Lower leg skin (tissue), 4 donors: ENCODE measurements around the gene TMEM233. TPM values are rescaled to one million over a fixed set of nuclear protein-coding genes. Genes with fewer than 3 reads are reported as not detected.

Experiments used
- DNase-seq, 2 donors: peaks; one replicate each; pipeline ENCODE4 v3.0.0-alpha.2; 2019; ENCODE audit warnings: low spot score in 2 of 2
- H3K4me3 ChIP-seq: fragments of 200-600 bp; sonication (generic); 2 replicates; pipeline ENCODE4 v1.5.1; 2017; ENCODE audit warnings: mild to moderate bottlenecking, low read depth; ENCODE audit not compliant: poor library complexity, severe bottlenecking
- POLR2A ChIP-seq, 2 donors: fragments of 450-650 bp; IDR thresholded peaks; one replicate each; pipeline ENCODE4 v1.6.1; 2016 to 2017; ENCODE audit warnings: antibody characterized with exemption in 2 of 2, mild to moderate bottlenecking in 1 of 2, moderate library complexity in 1 of 2
- WGBS, 2 donors: methylation state at CpG; one replicate each; pipeline ENCODE4 v1.1.5; 2018; 5-methylcytosine and 5-hydroxymethylcytosine counted together
- intact Hi-C: fragments of 100-400 bp; cut with DNase I; formaldehyde crosslinking; loops from one replicate; pipeline ENCODE4 v1.15.0; 2023; ENCODE audit warnings: low total_unique reads
- total RNA-seq, 4 donors: library from RNA; depleted of rRNA; stranded (reverse); fragments of >200 nt; gene quantifications; one replicate each; pipeline ENCODE4 v1.1.0, GENCODE V29; 2016
- TF ChIP-seq, protein P1 (sequence below), 3 donors: fragments of 450-650 bp; IDR thresholded peaks; one replicate each; pipeline ENCODE4 v1.5.1; 2016; ENCODE audit warnings: antibody characterized with exemption in 3 of 3, mild to moderate bottlenecking in 3 of 3, moderate library complexity in 2 of 3

TMEM233 gene
- total RNA-seq, result under 1 TPM in 1 of 4 donors, not detected in 3; 0.06 TPM

- no peak for DNase-seq
- WGBS, 2 donors, result 0 to 2% methylated on average over 22 to 48 of the region's 48 CpGs
- peak within 1 kb of the TSS; percentile 3 for H3K4me3 ChIP-seq
- intact Hi-C loops, result no loop called here
- no peak for TF ChIP-seq POLR2A (IDR thresholded peaks at IDR 0.05)
- TF ChIP-seq, protein P1, sequence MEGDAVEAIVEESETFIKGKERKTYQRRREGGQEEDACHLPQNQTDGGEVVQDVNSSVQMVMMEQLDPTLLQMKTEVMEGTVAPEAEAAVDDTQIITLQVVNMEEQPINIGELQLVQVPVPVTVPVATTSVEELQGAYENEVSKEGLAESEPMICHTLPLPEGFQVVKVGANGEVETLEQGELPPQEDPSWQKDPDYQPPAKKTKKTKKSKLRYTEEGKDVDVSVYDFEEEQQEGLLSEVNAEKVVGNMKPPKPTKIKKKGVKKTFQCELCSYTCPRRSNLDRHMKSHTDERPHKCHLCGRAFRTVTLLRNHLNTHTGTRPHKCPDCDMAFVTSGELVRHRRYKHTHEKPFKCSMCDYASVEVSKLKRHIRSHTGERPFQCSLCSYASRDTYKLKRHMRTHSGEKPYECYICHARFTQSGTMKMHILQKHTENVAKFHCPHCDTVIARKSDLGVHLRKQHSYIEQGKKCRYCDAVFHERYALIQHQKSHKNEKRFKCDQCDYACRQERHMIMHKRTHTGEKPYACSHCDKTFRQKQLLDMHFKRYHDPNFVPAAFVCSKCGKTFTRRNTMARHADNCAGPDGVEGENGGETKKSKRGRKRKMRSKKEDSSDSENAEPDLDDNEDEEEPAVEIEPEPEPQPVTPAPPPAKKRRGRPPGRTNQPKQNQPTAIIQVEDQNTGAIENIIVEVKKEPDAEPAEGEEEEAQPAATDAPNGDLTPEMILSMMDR (IDR thresholded peaks at IDR 0.05), result no peak
These were observed at the start of gene TMEM233 for GRCh38 chr12:119593578-119594398. Gene TMEM233 (plus strand): TSS chr12:119593774. CDS start chr12:119593849, 75 bp downstream.

DNA sequence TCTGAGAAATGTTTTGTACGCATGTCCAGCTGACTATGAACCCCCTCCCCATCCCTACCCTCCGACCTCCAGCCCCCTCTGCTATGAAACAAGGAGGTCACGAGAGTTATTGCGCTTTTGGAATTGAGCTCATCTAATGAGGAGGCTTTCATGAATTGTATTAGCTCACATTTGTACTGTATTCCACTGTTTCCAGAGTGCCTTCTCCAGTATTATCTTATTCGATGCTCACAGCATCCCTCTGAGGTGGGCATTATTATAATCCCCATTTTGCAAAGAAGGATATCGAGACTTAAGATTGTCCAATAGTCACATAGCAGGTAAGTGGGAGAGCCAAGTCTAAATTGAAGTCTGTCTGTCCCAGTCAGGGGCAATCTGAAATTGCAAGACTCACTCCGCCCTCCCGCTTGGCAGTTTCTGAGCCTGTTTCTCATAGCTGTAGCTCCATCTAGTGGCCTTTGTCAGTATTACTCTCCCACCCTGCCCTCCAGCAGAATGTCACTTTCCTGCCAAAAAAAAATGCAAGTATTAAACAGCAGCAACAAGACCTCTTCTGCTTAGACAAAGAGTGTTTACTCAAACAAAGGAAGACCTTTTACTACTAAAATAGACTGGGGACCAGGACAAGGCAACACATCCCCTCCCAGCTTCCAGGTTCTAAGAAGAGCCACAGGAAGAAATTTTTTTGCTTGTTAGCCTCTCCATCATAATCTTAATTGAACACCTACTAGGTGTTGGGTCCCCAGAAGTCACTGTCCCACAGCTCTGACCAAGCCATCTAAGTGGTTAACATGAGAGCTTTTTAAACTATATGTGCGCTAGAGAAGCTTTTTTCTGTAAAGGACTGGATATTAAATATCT is 48.6 kb upstream of the TMEM233 start:
- H3K4me3 ChIP-seq, result no peak overlapping the region
- peak in 1 of 2 donors; percentile 55 for DNase-seq
- TF ChIP-seq, protein P1 (IDR thresholded peaks at IDR 0.05), result no peak
- no peak for TF ChIP-seq POLR2A (IDR thresholded peaks at IDR 0.05)
- intact Hi-C loops, result loop anchor here (10.0 kb wide), 1 partner anchor 1140 kb away; no protein-coding TSS in a partner anchor
- 43 to 45% methylated on average over 9 of the region's 9 CpGs for WGBS, 2 donors

DNA sequence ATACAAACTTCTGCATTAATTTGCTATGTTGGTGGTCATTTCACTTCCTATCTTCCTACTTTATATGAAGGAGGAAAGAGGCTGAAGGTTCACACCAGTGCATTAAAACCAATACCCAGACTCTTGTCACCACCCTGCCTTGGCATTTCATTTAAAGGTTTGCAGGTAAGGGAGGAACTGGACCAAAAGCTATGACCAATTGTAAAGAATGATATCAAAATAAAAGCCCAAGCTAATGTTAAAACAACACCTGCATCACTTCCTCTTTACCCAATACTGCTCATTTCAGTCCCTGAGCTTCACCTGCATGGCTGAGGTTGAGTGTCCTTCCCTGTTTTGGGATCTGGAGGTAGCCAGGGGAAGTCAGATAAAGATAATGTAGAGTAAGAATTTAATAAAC is 47.2 kb upstream of the TMEM233 start:
- intact Hi-C loops, result loop anchor here (10.0 kb wide), 1 partner anchor 1142 kb away; no protein-coding TSS in a partner anchor
- no peak overlapping the region for H3K4me3 ChIP-seq
- no peak for DNase-seq
- TF ChIP-seq, protein P1 (IDR thresholded peaks at IDR 0.05), result no peak
- TF ChIP-seq POLR2A (IDR thresholded peaks at IDR 0.05), result no peak

- 20 to 21% methylated on average over 1 of the region's 1 CpG for WGBS, 2 donors
- H3K4me3 ChIP-seq, result no peak overlapping the region
- DNase-seq, result no peak
- intact Hi-C loops, result loop anchor here (10.0 kb wide), 1 partner anchor 1142 kb away; no protein-coding TSS in a partner anchor
- TF ChIP-seq, protein P1 (IDR thresholded peaks at IDR 0.05), result no peak
- TF ChIP-seq POLR2A (IDR thresholded peaks at IDR 0.05), result no peak
These were observed 46.6 kb upstream of the TMEM233 start for GRCh38 chr12:119547001-119547400.

DNA sequence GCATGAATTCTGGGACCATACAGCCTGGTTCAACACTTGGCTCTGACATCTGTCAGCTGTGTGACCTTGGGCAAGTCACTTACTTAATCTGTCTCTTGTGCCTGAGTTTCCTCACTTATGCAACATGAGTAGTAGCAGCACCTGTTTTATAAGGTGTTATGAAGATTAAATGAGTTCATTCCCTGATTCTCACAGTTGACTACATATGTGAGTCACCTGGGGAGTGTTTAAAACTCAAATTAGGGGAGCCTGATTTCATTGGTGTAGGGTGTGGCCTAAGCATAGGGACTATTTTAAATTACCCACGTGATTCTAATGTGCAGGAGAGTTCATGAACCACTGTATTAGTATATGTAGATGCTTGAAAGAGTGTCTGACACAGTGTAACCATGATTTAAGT is 36.7 kb upstream of the TMEM233 start:
- H3K4me3 ChIP-seq, result no peak overlapping the region
- intact Hi-C loops, result no loop called here
- TF ChIP-seq POLR2A (IDR thresholded peaks at IDR 0.05), result no peak
- TF ChIP-seq, protein P1 (IDR thresholded peaks at IDR 0.05), result no peak
- 19 to 21% methylated on average over 1 of the region's 1 CpG for WGBS, 2 donors
- no peak for DNase-seq
